ENCODE results near the gene TWF2.

TWF2 gene

DNA sequence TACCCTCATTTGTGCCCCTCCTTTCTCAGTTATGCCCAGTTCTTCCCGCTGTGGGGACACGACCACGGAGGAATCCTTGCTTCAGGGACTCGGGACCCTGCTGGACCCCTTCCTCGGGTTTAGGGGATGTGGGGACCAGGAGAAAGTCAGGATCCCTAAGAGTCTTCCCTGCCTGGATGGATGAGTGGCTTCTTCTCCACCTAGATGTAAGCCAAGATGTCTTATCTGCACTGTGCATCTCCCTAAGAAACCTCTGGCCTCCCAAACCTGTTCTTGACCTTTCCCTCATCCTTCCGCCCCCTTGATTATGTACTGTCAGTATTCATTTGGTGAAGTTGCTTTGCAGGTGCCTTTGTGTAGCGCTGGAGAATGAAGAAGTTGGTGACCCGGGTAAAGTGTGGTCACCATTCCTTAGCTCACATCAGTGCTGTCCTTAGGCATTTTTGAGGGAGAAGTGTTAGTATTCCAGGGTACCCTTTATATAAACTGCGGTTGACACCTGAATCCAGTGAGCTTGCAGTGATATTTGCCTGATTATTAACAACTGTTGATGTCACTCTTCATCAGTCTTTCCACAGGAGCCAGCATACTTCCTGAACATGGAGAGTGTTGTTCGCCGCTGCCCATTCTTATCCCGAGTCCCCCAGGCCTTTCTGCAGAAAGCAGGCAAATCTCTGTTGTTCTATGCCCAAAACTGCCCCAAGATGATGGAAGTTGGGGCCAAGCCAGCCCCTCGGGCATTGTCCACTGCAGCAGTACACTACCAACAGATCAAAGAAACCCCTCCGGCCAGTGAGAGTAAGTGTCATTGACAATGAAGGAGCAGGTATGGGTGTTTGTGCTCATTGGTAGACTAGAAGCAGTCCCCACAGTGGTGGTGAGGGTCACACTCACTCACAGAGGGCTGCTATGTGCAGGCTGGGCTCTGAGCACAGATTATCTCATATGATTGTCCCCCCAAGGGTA lies 40.0 kb downstream of the TWF2 start:
- Histone ChIP-seq H4K20me1 (peaks cover 12% of the 10 kb centered on the region; the same call in 1 of the 2 replicates), H3K27ac (peak overlapping the region; percentile 87), H3K9ac (peak overlapping the region; percentile 93), H3K9me3 (no peaks in the 10 kb centered on the region), H3K4me3 (peak overlapping the region; percentile 98), H3K4me2 (peak overlapping the region; percentile 96), H3K36me3 (peaks cover 45% of the 10 kb centered on the region), H3K4me1 (peaks cover 39% of the 10 kb centered on the region), H3K27me3 (no peaks in the 10 kb centered on the region)
- no peak for TF ChIP-seq Cebpa-rat (IDR thresholded peaks at IDR 0.05)

DNA sequence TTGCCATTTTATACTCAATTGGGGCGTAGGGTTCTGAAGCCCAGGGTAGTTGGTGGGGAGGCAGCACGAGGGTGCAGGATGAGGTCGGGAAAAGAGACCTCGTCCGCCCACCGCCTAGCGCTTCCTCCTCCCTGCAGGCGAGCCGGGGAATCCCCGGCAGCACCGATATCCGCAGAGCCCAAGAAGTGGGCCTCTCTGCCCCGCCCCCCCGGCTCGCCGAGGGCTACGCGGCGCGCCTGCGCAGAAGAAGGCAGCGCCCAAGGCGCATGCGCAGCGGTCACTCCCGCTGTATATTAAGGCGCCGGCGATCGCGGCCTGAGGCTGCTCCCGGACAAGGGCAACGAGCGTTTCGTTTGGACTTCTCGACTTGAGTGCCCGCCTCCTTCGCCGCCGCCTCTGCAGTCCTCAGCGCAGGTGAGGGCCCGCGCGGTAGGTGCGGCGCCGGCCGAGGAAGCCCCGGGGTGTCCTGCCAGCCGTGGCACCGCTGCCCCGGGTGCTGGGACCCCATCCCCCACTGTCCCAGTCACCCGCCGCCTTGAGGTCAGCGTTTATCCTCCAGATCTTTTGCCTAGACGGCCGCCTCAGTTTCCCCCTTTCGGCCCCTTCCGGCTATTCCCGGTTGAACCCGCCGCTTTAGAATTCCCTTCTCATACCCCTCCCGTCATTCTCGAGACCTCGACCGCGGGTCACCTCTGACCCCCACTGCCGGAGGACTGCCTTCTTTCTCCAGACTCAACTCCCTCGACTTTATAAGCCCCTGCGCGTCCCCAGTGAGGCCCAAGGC lies 40.9 kb downstream of the TWF2 start, which contains the start of gene ALAS1:
Gene ALAS1, plus strand, starts transcription at position 319 of the 784 bp plus-strand sequence. CDS start 1,082 bp downstream, outside the sequence.
- no peak for TF ChIP-seq Cebpa-rat (IDR thresholded peaks at IDR 0.05)

DNA sequence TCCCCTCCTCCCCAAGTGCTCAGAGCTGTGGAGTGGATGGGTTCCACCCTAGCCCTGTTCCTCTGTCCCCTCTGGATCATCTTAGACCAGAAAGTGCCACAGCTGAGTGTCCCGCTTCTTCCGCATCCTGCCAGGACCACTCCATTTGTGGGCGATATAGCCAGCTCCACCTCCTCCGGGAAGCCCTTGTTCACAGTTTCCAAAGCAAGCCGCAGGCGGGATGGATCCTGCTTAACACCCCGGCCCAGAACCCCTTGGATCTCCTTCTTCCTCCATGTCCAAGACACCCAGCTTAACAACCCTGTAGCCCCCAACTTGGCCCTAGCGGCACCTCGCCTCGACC lies 41.5 kb downstream of the TWF2 start:
- Histone ChIP-seq H3K36me3 (peaks cover 31% of the 10 kb centered on the region), H3K27me3 (no peaks in the 10 kb centered on the region), H3K9me3 (no peaks in the 10 kb centered on the region), H4K20me1 (peaks cover 12% of the 10 kb centered on the region; the same call in 1 of the 2 replicates), H3K4me2 (peak overlapping the region; percentile 96), H3K4me1 (peaks cover 32% of the 10 kb centered on the region), H3K27ac (peak overlapping the region; percentile 87), H3K4me3 (peak overlapping the region; percentile 98), H3K9ac (peak overlapping the region; percentile 93)
- TF ChIP-seq Cebpa-rat (IDR thresholded peaks at IDR 0.05): no peak

More for the DNA sequence above, 40.9 kb downstream of the TWF2 start, which contains the start of gene ALAS1:
- Histone ChIP-seq H3K27me3 (no peaks in the 10 kb centered on the region), H4K20me1 (peaks cover 12% of the 10 kb centered on the region; the same call in 1 of the 2 replicates), H3K9me3 (no peaks in the 10 kb centered on the region), H3K9ac (peak within 1 kb of the TSS; percentile 93), H3K4me2 (peak within 1 kb of the TSS; percentile 96), H3K4me3 (peak within 1 kb of the TSS; percentile 98), H3K36me3 (peaks cover 36% of the 10 kb centered on the region), H3K27ac (peak within 1 kb of the TSS; percentile 87), H3K4me1 (peaks cover 38% of the 10 kb centered on the region)

DNA sequence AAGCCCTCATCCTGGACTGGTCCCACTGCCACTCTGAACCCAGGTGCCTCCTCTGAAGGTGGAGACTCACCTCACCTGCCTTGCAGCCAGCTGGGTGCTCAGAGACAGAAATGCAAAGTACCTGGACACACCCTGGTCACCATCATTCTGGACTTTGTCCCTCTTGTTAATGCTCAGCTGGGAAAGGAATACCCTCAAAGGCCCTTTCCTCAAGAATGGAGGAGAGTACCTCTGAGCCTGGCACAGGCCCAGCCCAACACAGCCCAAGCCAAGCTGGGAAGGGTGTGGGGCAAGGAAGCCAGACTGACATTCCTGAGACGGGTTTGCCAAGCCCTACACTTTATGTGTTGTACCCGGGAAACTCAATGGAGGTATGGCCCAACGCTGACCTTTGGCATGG lies 42.0 kb downstream of the TWF2 start:
- Histone ChIP-seq H3K4me3 (no peak overlapping the region), H3K9ac (peak overlapping the region; percentile 93; the same call in 1 of the 2 replicates), H3K9me3 (no peaks in the 10 kb centered on the region), H3K27me3 (no peaks in the 10 kb centered on the region), H3K4me1 (peaks cover 27% of the 10 kb centered on the region), H3K36me3 (peaks cover 26% of the 10 kb centered on the region), H4K20me1 (peaks cover 12% of the 10 kb centered on the region; the same call in 1 of the 2 replicates), H3K4me2 (peak overlapping the region; percentile 96), H3K27ac (peak overlapping the region; percentile 87)
- no peak for TF ChIP-seq Cebpa-rat (IDR thresholded peaks at IDR 0.05)

DNA sequence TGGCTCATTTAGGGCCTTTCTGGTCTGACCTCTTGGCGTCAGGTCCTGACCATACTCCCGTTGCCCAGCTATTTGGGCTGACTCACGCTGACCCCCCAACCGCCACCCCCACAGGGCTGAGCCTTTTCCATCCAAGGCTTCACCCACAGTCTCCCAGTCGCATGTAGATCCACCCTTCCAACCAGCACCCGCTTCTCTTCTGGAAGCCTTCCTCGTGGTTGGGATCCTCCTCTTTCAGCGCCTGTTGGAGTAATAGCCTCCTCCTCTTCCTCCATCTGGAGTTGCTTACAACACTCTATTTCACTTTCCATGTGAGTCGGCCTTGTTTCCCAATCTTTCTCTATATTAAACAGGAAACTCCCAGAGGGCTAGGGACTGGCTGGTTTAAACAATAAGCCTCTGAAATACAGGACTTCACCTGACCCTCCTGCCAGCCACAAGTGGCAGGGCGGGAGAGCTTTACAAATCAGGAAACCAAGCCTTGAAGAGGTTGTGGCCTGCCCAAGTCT lies 43.1 kb downstream of the TWF2 start:
- TF ChIP-seq Cebpa-rat (IDR thresholded peaks at IDR 0.05): no peak
- Histone ChIP-seq H3K4me2 (no peak overlapping the region), H4K20me1 (peaks cover 12% of the 10 kb centered on the region; the same call in 1 of the 2 replicates), H3K36me3 (peaks cover 15% of the 10 kb centered on the region; the same call in 1 of the 2 replicates), H3K4me1 (peaks cover 27% of the 10 kb centered on the region), H3K27ac (no peak overlapping the region), H3K9me3 (no peaks in the 10 kb centered on the region), H3K27me3 (no peaks in the 10 kb centered on the region), H3K4me3 (no peak overlapping the region), H3K9ac (no peak overlapping the region)

DNA sequence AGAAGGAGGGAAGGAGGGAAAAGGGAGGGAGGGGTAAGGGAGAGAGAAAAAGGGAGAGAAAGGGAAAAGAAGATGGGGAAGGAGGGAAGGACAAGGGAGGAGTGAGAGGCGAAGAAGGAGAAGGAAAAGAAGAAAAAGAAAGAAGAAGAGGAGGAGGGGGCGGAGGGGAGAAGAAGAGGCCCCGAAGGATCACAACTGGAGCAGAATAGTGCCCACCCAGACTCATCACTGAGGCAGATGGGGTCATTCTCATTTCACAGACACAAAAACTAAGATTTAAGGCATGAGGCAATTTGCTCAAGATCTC lies 43.7 kb downstream of the TWF2 start:
- H3K27me3 ChIP-seq: no peaks in the 10 kb centered on the region
- no peak overlapping the region for H3K27ac ChIP-seq
- H3K36me3 ChIP-seq: peaks cover 11% of the 10 kb centered on the region; the same call in 1 of the 2 replicates
- H3K4me2 ChIP-seq: no peak overlapping the region
- no peak for TF ChIP-seq Cebpa-rat (IDR thresholded peaks at IDR 0.05)
- peaks cover 12% of the 10 kb centered on the region; the same call in 1 of the 2 replicates for H4K20me1 ChIP-seq
- H3K4me1 ChIP-seq: peaks cover 27% of the 10 kb centered on the region
- no peaks in the 10 kb centered on the region for H3K9me3 ChIP-seq
- H3K9ac ChIP-seq: no peak overlapping the region
- no peak overlapping the region for H3K4me3 ChIP-seq

DNA sequence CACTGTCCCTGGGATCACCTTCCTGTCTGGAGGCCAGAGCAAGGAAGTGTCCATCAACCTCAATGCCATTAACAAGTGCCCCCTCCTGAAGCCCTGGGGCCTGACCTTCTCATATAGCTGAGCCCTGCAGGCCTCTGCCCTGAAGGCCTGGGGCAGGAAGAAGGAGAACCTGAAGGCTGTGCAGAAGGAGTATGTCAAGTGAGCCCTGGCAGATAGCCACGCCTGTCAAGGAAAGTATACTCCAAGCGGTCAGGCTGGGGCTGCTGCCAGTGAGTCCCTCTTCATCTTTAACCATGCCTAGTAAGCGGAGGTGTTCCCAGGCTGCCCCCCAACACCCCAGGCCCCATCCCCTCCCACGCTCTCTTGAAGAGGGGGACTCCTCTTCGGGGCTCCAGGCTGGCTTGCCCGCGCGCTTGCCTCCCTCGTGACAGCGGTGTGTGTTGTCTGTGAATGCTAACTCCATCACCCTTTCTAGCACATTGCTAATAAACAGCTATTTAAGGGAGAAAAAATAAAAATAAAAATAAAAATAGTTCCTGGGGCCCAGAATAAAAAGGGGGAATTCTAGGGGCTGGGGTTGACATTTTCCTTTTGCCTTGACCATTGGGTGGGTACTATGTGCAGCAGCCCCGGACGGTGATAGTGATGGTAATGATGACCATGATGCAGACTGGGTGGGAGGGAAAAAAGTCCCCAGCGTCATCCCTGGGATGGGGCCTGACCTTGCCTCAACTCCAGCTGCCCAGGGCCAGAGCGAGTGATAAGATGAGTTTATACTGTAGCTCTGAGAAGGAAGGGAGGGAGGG lies 44.3 kb downstream of the TWF2 start:
- Histone ChIP-seq H4K20me1 (peaks cover 12% of the 10 kb centered on the region; the same call in 1 of the 2 replicates), H3K36me3 (peaks cover 5% of the 10 kb centered on the region; the same call in 1 of the 2 replicates), H3K27ac (no peak overlapping the region), H3K4me2 (no peak overlapping the region), H3K27me3 (no peaks in the 10 kb centered on the region), H3K9ac (no peak overlapping the region), H3K9me3 (no peaks in the 10 kb centered on the region), H3K4me1 (peaks cover 23% of the 10 kb centered on the region), H3K4me3 (no peak overlapping the region)
- no peak for TF ChIP-seq Cebpa-rat (IDR thresholded peaks at IDR 0.05)

DNA sequence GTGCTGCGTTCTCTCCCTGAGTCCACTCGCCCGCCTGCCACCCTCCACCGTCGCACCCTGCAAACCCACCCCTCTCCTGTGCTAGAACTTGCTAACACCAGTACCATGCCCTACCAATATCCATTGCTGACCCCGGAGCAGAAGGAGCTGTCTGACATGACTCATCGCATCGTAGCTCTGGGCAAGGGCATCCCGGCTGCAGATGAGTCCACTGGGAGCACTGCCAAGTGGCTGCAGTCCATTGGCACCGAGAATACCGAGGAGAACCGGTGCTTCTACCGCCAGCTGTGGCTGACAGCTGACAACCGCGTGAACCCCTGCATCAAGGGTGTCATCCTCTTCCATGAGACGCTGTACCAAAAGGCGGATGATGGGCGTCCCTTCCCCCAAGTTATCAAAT lies 45.9 kb downstream of the TWF2 start:
- peaks cover 19% of the 10 kb centered on the region for H3K4me1 ChIP-seq
- H3K27me3 ChIP-seq: no peaks in the 10 kb centered on the region
- H3K9ac ChIP-seq: no peak overlapping the region
- no peak overlapping the region for H3K4me3 ChIP-seq
- no peaks in the 10 kb centered on the region for H3K36me3 ChIP-seq
- TF ChIP-seq Cebpa-rat (IDR thresholded peaks at IDR 0.05): no peak
- H3K9me3 ChIP-seq: no peaks in the 10 kb centered on the region
- H3K4me2 ChIP-seq: no peak overlapping the region
- no peak overlapping the region for H3K27ac ChIP-seq
- no peaks in the 10 kb centered on the region for H4K20me1 ChIP-seq

DNA sequence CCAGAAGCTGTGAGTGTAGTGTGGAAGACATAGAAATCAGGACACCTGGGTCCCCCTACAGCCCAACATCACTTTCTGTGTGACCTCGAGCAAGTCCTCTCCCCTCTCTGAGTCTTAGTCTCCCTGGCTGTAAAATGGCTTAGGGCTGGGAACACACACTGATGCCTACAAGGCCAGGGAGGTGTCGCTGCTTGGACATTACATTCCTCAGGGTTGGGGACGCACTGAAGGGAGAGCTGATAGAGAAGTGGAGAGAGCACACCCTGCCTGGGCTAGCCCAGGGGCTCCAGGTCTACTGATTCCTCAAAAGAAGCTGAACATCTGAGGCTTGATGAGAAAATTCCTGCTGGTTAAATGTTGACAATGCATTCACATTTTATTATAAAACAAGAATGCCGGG lies 47.3 kb downstream of the TWF2 start:
- Histone ChIP-seq H3K36me3 (no peaks in the 10 kb centered on the region), H4K20me1 (no peaks in the 10 kb centered on the region), H3K4me3 (no peak overlapping the region), H3K27ac (no peak overlapping the region), H3K27me3 (no peaks in the 10 kb centered on the region), H3K9ac (no peak overlapping the region), H3K9me3 (no peaks in the 10 kb centered on the region), H3K4me1 (0 out of 2 replicates have a peak, but pooled peaks cover 8% of the 10 kb centered on the region), H3K4me2 (no peak overlapping the region)
- TF ChIP-seq Cebpa-rat (IDR thresholded peaks at IDR 0.05): no peak

Data from BLaER1 (cell line).